Heart left ventricle (tissue), 13 donors: Measurements from ENCODE around the gene CNNM3.

ENCODE experiments used
- CTCF ChIP-seq, 12 donors: fragments of 200-600 bp; sonication (generic) in 4 of 12; IDR thresholded peaks; one replicate each; pipeline versions ENCODE4 v1.5.0 to v1.8.0; 2018 to 2022; ENCODE audit warnings: antibody characterized with exemption in 12 of 12, mild to moderate bottlenecking in 5 of 12
- POLR2A ChIP-seq, 2 donors: fragments of 450-650 bp; IDR thresholded peaks; one replicate each; pipeline ENCODE4 v1.6.1; 2017; ENCODE audit warnings: antibody characterized with exemption in 2 of 2, mild to moderate bottlenecking in 2 of 2, moderate library complexity in 2 of 2
- donor health status: ischemic (EF 13 %, LVEDD 7.1; RV severe dilation, severe dysfunction).
- donor health status: DM: no; HTN: yes; CAD: no.
- donor health status: DM: no; HTN: no; CAD: no.
- donor health status: ischemic (EF 25% LVEDD 6.9; RV normal size, moderate dysfunction).
- donor health status: ischemic (EF 25% LVEDD 5.7; RV mildly dilated, moderate dysfunction).
- donor health status: ischemic (EF 35%, LVEDD 5.7; RV mildly dilated, moderate dysfunction).
- donor health status: nonischemic (EF 11% LVEDD 7.7; RV severe dilation, severe dysfunction).
- donor health status: DM: yes; HTN: yes; CAD: no.
- donor health status: PGD.
- donor health status: ischemic (EF 29% LVEDD 5.4; RV normal size, mild dysfunction).
- donor health status: nonischemic (EF 23%, LVEDD 6.1; RV moderate dilation, normal function).

DNA sequence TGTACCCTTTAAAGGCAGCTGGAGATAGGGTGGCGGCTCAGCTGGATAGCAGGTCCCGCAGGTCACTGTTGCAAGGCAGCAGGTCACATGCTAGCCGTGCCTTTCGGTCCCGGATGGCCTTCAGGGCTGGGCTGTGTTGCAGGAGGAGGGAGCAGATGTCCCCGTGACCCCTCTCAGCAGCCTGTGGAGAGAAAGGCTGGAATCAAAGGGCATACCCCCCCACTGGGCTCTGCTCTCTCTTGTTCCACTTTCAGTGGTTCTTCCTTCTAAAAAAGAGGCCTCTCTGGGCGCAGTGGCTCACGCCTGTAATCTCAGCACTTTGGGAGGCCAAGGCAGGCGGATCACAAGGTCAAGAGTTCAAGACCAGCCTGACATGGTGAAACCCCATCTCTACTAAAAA is 32.2 kb downstream of the CNNM3 start:
- no peak for TF ChIP-seq CTCF (IDR thresholded peaks at IDR 0.05)
- no peak for TF ChIP-seq POLR2A (IDR thresholded peaks at IDR 0.05)
